Tibial artery (tissue), 4 donors: Measurements from ENCODE around the gene RPL21.
"Not testable (repeated sequence)": the region's sequence is repeated elsewhere in the genome, so short reads cannot be mapped to it uniquely, and the experiment has no call there.

Experiments used
- DNase-seq, 2 donors: peaks; one replicate each; pipeline ENCODE4 v3.0.0-alpha.2; 2019
- H3K27ac ChIP-seq, 2 donors: fragments of 200-600 bp; sonication (generic) in 1 of 2; 1 replicate in 1 of 2; 2 replicates in 1 of 2; pipeline ENCODE4 v1.5.1; 2018 to 2019; ENCODE audit warnings: mild to moderate bottlenecking in 1 of 2
- H3K27me3 ChIP-seq, 2 donors: fragments of 200-600 bp; sonication (generic) in 1 of 2; one replicate each; pipeline versions ENCODE4 v1.5.1 to v1.6.0; 2016 to 2019
- H3K36me3 ChIP-seq, 3 donors: fragments of 200-600 bp; sonication (generic) in 2 of 3; one replicate each; pipeline ENCODE4 v1.5.1; 2016 to 2019; ENCODE audit warnings: mild to moderate bottlenecking in 2 of 3
- H3K4me1 ChIP-seq, 4 donors: fragments of 200-600 bp; sonication (generic) in 2 of 4; 1 replicate in 3 of 4; 2 replicates in 1 of 4; pipeline ENCODE4 v1.5.1; 2016 to 2019
- H3K4me3 ChIP-seq, 2 donors: fragments of 200-600 bp; sonication (generic) in 1 of 2; 1 replicate in 1 of 2; 2 replicates in 1 of 2; pipeline ENCODE4 v1.5.1; 2018 to 2019; ENCODE audit warnings: mild to moderate bottlenecking in 2 of 2
- H3K9me3 ChIP-seq, 3 donors: fragments of 200-600 bp; sonication (generic) in 1 of 3; one replicate each; pipeline ENCODE4 v1.5.1; 2016 to 2019
- CTCF ChIP-seq, 2 experiments: fragments of 200-600 bp in 1 of 2; fragments of 450-650 bp in 1 of 2; IDR thresholded peaks; one replicate each; pipeline ENCODE4 v1.5.1; 2017 to 2019; ENCODE audit warnings: antibody characterized with exemption in 2 of 2, mild to moderate bottlenecking in 1 of 2, moderate library complexity in 1 of 2
- intact Hi-C: fragments of 100-400 bp; cut with DNase I; formaldehyde crosslinking; loops from one replicate; pipeline ENCODE4 v1.15.0; 2023; ENCODE audit warnings: low total_unique reads

Gene RPL21

GRCh38 chr13:27298849-27299248 is 47.5 kb downstream of the RPL21 start:
- intact Hi-C loops = no loop called here
- H3K27me3 ChIP-seq = peaks cover 0 to 2% of the 10 kb centered on the region in 2 donors
- no peaks in the 10 kb centered on the region for H3K4me1 ChIP-seq
- H3K4me3 ChIP-seq = no peak overlapping the region
- H3K9me3 ChIP-seq = no peaks in the 10 kb centered on the region
- no peaks in the 10 kb centered on the region for H3K36me3 ChIP-seq
- H3K27ac ChIP-seq = no peak overlapping the region
- DNase-seq = no peak
- TF ChIP-seq CTCF (IDR thresholded peaks at IDR 0.05) = no peak

- H3K27me3 ChIP-seq, H3K4me3 ChIP-seq, H3K36me3 ChIP-seq, intact Hi-C loops, DNase-seq, H3K9me3 ChIP-seq, H3K4me1 ChIP-seq, H3K27ac ChIP-seq: not testable (repeated sequence)
These were observed 49.0 kb downstream of the RPL21 start for GRCh38 chr13:27300406-27300805.

GRCh38 chr13:27300941-27301586 is 49.7 kb downstream of the RPL21 start:
- no peaks in the 10 kb centered on the region for H3K4me1 ChIP-seq
- no peak for DNase-seq
- no peak overlapping the region for H3K27ac ChIP-seq
- H3K4me3 ChIP-seq = no peak overlapping the region
- no peaks in the 10 kb centered on the region for H3K36me3 ChIP-seq
- TF ChIP-seq CTCF (IDR thresholded peaks at IDR 0.05) = no peak
- no peaks in the 10 kb centered on the region for H3K9me3 ChIP-seq
- peaks cover 0 to 2% of the 10 kb centered on the region in 2 donors for H3K27me3 ChIP-seq
- intact Hi-C loops = no loop called here

GRCh38 chr13:27302643-27303262 is 51.4 kb downstream of the RPL21 start:
- TF ChIP-seq CTCF (IDR thresholded peaks at IDR 0.05) = no peak
- no peak overlapping the region for H3K4me3 ChIP-seq
- intact Hi-C loops = no loop called here
- DNase-seq = no peak
- H3K4me1 ChIP-seq = no peaks in the 10 kb centered on the region
- no peaks in the 10 kb centered on the region for H3K27me3 ChIP-seq
- no peak overlapping the region for H3K27ac ChIP-seq
- no peaks in the 10 kb centered on the region for H3K9me3 ChIP-seq
- H3K36me3 ChIP-seq = no peaks in the 10 kb centered on the region

- H3K36me3 ChIP-seq = no peaks in the 10 kb centered on the region
- H3K4me3 ChIP-seq = no peak overlapping the region
- no peak for TF ChIP-seq CTCF (IDR thresholded peaks at IDR 0.05)
- no peak for DNase-seq
- H3K27ac ChIP-seq = no peak overlapping the region
- intact Hi-C loops = no loop called here
- no peaks in the 10 kb centered on the region for H3K4me1 ChIP-seq
- H3K9me3 ChIP-seq = no peaks in the 10 kb centered on the region
- H3K27me3 ChIP-seq = no peaks in the 10 kb centered on the region
These were observed 52.7 kb downstream of the RPL21 start for GRCh38 chr13:27304099-27304498.

GRCh38 chr13:27304611-27305010 is 53.3 kb downstream of the RPL21 start:
- no peak overlapping the region for H3K4me3 ChIP-seq
- H3K27ac ChIP-seq = no peak overlapping the region
- no peak for TF ChIP-seq CTCF (IDR thresholded peaks at IDR 0.05)
- H3K36me3 ChIP-seq = no peaks in the 10 kb centered on the region
- H3K9me3 ChIP-seq = no peaks in the 10 kb centered on the region
- no peaks in the 10 kb centered on the region for H3K4me1 ChIP-seq
- intact Hi-C loops = no loop called here
- no peaks in the 10 kb centered on the region for H3K27me3 ChIP-seq
- DNase-seq = no peak
